ENCODE measurements around the gene NEDD4. TPM values are rescaled to one million over a fixed set of nuclear protein-coding genes. Genes with fewer than 3 reads are reported as not detected.

Gene NEDD4
- total and polyA plus RNA-seq, 11 donors = 1.8 to 14.8 (median 8.9) TPM

DNA sequence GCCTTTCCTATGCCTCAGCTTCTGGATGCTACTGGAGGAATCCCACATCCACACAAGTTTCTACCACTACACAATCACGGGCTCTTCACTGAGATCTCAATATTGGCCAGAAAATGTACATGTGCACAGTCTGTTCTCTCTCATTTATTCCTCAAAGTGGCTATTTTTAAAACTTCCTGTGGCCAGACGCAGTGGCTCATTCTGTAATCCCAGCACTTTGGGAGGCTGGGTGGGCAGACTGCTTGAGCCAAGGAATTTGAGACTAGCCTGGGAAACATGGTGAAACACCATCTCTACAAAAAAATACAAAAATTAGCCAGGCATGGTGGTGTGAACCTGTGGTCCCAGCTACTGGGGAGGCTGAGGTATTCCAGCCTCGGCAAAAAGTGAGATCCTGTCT is 159.1 kb downstream of the NEDD4 start:
- Histone ChIP-seq H3K4me1 (peaks cover 0 to 10% (median 0%) of the 10 kb centered on the region in 12 donors), H3K4me3 (no peak overlapping the region), H3K27me3 (no peaks in the 10 kb centered on the region), H3K36me3 (peaks cover 0 to 77% (median 51%) of the 10 kb centered on the region in 9 donors), H3K9me3 (no peaks in the 10 kb centered on the region), H3K27ac (peak overlapping the region in 1 of 12 donors; percentile 7)
- intact Hi-C loops (cut with DNase I) = no loop called here
- no peak for TF ChIP-seq POLR2A (IDR thresholded peaks at IDR 0.05)
- TF ChIP-seq, protein P1, sequence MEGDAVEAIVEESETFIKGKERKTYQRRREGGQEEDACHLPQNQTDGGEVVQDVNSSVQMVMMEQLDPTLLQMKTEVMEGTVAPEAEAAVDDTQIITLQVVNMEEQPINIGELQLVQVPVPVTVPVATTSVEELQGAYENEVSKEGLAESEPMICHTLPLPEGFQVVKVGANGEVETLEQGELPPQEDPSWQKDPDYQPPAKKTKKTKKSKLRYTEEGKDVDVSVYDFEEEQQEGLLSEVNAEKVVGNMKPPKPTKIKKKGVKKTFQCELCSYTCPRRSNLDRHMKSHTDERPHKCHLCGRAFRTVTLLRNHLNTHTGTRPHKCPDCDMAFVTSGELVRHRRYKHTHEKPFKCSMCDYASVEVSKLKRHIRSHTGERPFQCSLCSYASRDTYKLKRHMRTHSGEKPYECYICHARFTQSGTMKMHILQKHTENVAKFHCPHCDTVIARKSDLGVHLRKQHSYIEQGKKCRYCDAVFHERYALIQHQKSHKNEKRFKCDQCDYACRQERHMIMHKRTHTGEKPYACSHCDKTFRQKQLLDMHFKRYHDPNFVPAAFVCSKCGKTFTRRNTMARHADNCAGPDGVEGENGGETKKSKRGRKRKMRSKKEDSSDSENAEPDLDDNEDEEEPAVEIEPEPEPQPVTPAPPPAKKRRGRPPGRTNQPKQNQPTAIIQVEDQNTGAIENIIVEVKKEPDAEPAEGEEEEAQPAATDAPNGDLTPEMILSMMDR (IDR thresholded peaks at IDR 0.05) = no peak
- 61 to 79% (median 74%) methylated on average over 3 of the region's 3 CpGs for WGBS, 4 donors
- DNase-seq = no peak
- ATAC-seq = peak in 2 of 4 donors; percentile 26 to 49

DNA sequence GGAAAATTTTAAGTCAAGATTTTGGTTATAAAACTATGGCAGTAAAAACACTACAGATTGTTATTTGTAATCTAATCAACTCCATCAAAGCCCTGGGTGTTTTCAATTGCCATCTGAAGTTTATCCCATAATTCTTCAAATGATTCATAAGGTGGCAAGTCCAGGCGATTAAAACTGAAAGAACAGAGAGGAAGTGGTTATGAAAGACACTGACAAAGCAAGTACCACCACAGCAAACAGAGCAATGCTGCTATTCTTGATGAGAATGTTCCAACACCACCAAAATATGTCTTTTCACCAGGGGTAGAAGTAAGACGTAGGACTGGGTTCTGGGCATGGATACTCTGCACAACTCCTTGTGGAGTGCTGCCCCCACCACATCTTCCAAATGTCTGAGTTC is 163.6 kb downstream of the NEDD4 start:
- DNase-seq (no peak), ATAC-seq (no peak)
- Histone ChIP-seq H3K36me3 (peaks cover 0 to 52% (median 31%) of the 10 kb centered on the region in 9 donors), H3K27ac (no peak overlapping the region), H3K4me3 (no peak overlapping the region), H3K4me1 (peaks cover 0 to 10% (median 0%) of the 10 kb centered on the region in 12 donors), H3K9me3 (no peaks in the 10 kb centered on the region), H3K27me3 (no peaks in the 10 kb centered on the region)
- intact Hi-C loops (cut with DNase I) = no loop called here
- 78 to 95% (median 88%) methylated on average over 2 of the region's 2 CpGs for WGBS, 4 donors
- TF ChIP-seq POLR2A (IDR thresholded peaks at IDR 0.05) = no peak
- TF ChIP-seq, protein P1 (IDR thresholded peaks at IDR 0.05) = no peak

GRCh38 chr15:55827955-55828354 is 165.5 kb downstream of the NEDD4 start:
- H3K36me3 ChIP-seq = peaks cover 0 to 42% (median 29%) of the 10 kb centered on the region in 9 donors
- 94 to 97% (median 96%) methylated on average over 2 of the region's 2 CpGs for WGBS, 4 donors
- H3K27ac ChIP-seq = no peak overlapping the region
- ATAC-seq (no peak), DNase-seq (no peak)
- H3K27me3 ChIP-seq = no peaks in the 10 kb centered on the region
- TF ChIP-seq POLR2A (IDR thresholded peaks at IDR 0.05) = no peak
- TF ChIP-seq, protein P1 (IDR thresholded peaks at IDR 0.05) = no peak
- no peaks in the 10 kb centered on the region for H3K9me3 ChIP-seq
- no peak overlapping the region for H3K4me3 ChIP-seq
- H3K4me1 ChIP-seq = peaks cover 0 to 10% (median 2%) of the 10 kb centered on the region in 12 donors
- intact Hi-C loops (cut with DNase I) = no loop called here

GRCh38 chr15:55827204-55827603 is 166.2 kb downstream of the NEDD4 start:
- H3K27ac ChIP-seq = peak overlapping the region in 1 of 12 donors; percentile 10
- intact Hi-C loops (cut with DNase I) = no loop called here
- WGBS, 4 donors = 41 to 82% (median 67%) methylated on average over 2 of the region's 2 CpGs
- H3K36me3 ChIP-seq = peaks cover 0 to 35% (median 24%) of the 10 kb centered on the region in 9 donors
- H3K4me3 ChIP-seq = no peak overlapping the region
- H3K4me1 ChIP-seq = peaks cover 0 to 15% (median 4%) of the 10 kb centered on the region in 12 donors
- TF ChIP-seq POLR2A (IDR thresholded peaks at IDR 0.05) = no peak
- TF ChIP-seq, protein P1 (IDR thresholded peaks at IDR 0.05) = no peak
- DNase-seq (no peak), ATAC-seq (peak in 1 of 4 donors; percentile 71)
- no peaks in the 10 kb centered on the region for H3K9me3 ChIP-seq
- H3K27me3 ChIP-seq = no peaks in the 10 kb centered on the region
